ENCODE data around the gene SORCS2. TPM values are rescaled to one million over a fixed set of nuclear protein-coding genes. Genes with fewer than 3 reads are reported as not detected.

Gene SORCS2
- total and polyA plus RNA-seq, 2 of the 13 experiments (the other 11 are each of a cell fraction or from before 2014, with no cell fraction given), result 0.82 to 1.0 TPM

DNA sequence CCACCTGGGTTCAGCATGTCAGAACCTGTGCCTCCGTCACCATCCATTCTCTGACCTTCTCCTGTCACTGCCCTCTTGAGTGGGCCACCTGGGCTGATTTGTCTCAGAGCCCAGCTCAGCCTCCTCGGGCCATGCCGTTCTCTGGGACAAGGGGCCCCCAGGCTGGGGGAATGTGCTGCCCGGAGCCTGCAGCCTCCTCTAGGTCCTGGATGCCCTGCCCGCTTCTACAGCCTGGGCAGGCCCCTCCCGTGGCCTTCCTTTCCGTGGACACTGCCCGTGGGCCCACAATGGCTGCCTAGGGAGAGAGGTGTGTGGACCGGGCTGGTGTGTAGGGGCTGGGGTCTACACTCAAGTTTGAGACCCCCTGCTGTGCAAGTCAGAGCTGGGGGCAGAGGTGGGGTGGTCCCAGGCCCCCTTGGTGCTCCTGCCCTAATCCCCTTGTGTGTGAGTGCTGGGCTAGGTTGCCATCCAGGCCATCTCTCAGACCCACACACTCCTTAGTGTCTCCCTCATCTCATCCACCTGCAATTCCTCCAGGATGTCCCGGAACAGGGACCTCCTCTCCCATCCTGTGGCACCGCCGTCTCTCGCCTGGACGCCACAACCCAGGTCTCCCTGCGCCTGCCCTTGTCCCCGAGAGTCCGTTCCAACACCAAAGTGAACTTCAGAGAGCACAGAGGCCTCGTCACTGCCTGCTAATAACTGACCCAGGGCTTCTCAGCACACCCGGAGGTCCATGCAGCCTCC is 230.0 kb downstream of the SORCS2 start (continued):
- TF ChIP-seq, protein P1, sequence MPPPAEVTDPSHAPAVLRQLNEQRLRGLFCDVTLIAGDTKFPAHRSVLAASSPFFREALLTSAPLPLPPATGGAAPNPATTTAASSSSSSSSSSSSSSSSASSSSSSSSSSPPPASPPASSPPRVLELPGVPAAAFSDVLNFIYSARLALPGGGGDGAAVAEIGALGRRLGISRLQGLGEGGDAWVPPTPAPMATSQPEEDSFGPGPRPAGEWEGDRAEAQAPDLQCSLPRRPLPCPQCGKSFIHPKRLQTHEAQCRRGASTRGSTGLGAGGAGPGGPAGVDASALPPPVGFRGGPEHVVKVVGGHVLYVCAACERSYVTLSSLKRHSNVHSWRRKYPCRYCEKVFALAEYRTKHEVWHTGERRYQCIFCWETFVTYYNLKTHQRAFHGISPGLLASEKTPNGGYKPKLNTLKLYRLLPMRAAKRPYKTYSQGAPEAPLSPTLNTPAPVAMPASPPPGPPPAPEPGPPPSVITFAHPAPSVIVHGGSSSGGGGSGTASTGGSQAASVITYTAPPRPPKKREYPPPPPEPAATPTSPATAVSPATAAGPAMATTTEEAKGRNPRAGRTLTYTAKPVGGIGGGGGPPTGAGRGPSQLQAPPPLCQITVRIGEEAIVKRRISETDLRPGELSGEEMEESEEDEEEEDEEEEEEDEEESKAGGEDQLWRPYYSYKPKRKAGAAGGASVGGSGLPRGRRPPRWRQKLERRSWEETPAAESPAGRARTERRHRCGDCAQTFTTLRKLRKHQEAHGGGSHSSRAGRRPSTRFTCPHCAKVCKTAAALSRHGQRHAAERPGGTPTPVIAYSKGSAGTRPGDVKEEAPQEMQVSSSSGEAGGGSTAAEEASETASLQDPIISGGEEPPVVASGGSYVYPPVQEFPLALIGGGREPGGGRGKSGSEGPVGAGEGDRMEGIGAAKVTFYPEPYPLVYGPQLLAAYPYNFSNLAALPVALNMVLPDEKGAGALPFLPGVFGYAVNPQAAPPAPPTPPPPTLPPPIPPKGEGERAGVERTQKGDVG (CRISPR knock-in tag; IDR thresholded peaks at IDR 0.05; ENCODE audit: borderline replicate concordance), result no peak
- TF ChIP-seq, protein P2, sequence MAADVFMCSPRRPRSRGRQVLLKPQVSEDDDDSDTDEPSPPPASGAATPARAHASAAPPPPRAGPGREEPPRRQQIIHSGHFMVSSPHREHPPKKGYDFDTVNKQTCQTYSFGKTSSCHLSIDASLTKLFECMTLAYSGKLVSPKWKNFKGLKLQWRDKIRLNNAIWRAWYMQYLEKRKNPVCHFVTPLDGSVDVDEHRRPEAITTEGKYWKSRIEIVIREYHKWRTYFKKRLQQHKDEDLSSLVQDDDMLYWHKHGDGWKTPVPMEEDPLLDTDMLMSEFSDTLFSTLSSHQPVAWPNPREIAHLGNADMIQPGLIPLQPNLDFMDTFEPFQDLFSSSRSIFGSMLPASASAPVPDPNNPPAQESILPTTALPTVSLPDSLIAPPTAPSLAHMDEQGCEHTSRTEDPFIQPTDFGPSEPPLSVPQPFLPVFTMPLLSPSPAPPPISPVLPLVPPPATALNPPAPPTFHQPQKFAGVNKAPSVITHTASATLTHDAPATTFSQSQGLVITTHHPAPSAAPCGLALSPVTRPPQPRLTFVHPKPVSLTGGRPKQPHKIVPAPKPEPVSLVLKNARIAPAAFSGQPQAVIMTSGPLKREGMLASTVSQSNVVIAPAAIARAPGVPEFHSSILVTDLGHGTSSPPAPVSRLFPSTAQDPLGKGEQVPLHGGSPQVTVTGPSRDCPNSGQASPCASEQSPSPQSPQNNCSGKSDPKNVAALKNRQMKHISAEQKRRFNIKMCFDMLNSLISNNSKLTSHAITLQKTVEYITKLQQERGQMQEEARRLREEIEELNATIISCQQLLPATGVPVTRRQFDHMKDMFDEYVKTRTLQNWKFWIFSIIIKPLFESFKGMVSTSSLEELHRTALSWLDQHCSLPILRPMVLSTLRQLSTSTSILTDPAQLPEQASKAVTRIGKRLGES (CRISPR knock-in tag; IDR thresholded peaks at IDR 0.05; ENCODE audit: borderline replicate concordance), result no peak

DNA sequence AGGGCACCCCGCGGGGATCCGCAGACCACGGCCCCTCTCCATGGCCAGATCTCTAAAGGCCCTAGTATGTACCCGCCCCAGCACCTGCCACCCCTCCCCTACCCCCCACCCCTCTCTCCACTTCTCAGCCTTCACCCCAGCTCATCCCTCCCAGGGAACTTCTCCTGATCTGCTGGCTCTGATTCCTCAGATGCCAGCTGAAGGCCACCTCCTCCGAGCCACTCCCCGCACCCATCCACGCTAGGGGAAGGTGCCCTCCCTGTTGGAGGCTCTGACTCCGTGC is 230.5 kb downstream of the SORCS2 start:
- POLR2A ChIA-PET, result no interaction called here

More for the DNA sequence above, 230.5 kb downstream of the SORCS2 start:
- Histone ChIP-seq H2AFZ (ENCODE audit: low read length) (no peak overlapping the region), H3K79me2 (ENCODE audit: insufficient read depth, low read length) (no peaks in the 10 kb centered on the region), H3K4me1 (ENCODE audit: insufficient read depth, low read length) (peaks cover 9% of the 10 kb centered on the region), H3K36me3 (replicated peaks in 1 of 2; ENCODE audit: control insufficient read depth in 1 of 2, insufficient read depth in 2 of 2, low read length in 2 of 2) (no peaks in the 10 kb centered on the region), H3K9me3 (ENCODE audit: low read length) (no peaks in the 10 kb centered on the region), H3K4me2 (ENCODE audit: low read depth, low read length) (no peak overlapping the region), H4K20me1 (ENCODE audit: insufficient read depth, low read length) (no peaks in the 10 kb centered on the region), H3K9ac (ENCODE audit: insufficient read depth, low read depth, low read length) (no peak overlapping the region), H3K4me3 (replicated peaks in 1 of 3; ENCODE audit: insufficient read depth in 1 of 3, low read depth in 2 of 3, low read length in 3 of 3) (no peak overlapping the region), H3K27ac (ENCODE audit: extremely low read length, insufficient read depth, low read length) (no peak overlapping the region), H3K27me3 (ENCODE audit: control insufficient read depth in 1 of 2, insufficient read depth in 2 of 2, low read length in 2 of 2) (peaks cover 10 to 28% of the 10 kb centered on the region in 2 experiments; a peak in 4 of 5 replicates)
- TF ChIP-seq CENPT (CRISPR knock-in tag; IDR thresholded peaks at IDR 0.05; ENCODE audit: low read depth) (no peak), PCBP2 (optimal IDR thresholded peaks at IDR 0.05; ENCODE audit: low read depth, low read length, poor library complexity, severe bottlenecking) (no peak), ZNF556 (CRISPR knock-in tag; IDR thresholded peaks at IDR 0.05; ENCODE audit: borderline replicate concordance) (no peak), ZNF549 (CRISPR knock-in tag; IDR thresholded peaks at IDR 0.05) (no peak), SALL1 (CRISPR knock-in tag; IDR thresholded peaks at IDR 0.05) (no peak), ZNF850 (CRISPR knock-in tag; conservative IDR thresholded peaks at IDR 0.05) (no peak), FOXO1 (CRISPR knock-in tag; IDR thresholded peaks at IDR 0.05) (no peak), ZNF530 (CRISPR knock-in tag; IDR thresholded peaks at IDR 0.05; ENCODE audit: low read depth) (no peak), ZNF598 (CRISPR knock-in tag; IDR thresholded peaks at IDR 0.05; ENCODE audit: borderline replicate concordance) (no peak)
- TF ChIP-seq, protein P3, sequence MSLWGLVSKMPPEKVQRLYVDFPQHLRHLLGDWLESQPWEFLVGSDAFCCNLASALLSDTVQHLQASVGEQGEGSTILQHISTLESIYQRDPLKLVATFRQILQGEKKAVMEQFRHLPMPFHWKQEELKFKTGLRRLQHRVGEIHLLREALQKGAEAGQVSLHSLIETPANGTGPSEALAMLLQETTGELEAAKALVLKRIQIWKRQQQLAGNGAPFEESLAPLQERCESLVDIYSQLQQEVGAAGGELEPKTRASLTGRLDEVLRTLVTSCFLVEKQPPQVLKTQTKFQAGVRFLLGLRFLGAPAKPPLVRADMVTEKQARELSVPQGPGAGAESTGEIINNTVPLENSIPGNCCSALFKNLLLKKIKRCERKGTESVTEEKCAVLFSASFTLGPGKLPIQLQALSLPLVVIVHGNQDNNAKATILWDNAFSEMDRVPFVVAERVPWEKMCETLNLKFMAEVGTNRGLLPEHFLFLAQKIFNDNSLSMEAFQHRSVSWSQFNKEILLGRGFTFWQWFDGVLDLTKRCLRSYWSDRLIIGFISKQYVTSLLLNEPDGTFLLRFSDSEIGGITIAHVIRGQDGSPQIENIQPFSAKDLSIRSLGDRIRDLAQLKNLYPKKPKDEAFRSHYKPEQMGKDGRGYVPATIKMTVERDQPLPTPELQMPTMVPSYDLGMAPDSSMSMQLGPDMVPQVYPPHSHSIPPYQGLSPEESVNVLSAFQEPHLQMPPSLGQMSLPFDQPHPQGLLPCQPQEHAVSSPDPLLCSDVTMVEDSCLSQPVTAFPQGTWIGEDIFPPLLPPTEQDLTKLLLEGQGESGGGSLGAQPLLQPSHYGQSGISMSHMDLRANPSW (CRISPR knock-in tag; IDR thresholded peaks at IDR 0.05; ENCODE audit: borderline replicate concordance), result no peak
- DNase-seq (ENCODE audit: low spot score) (no peak), ATAC-seq (no peak), FAIRE-seq (no peak)
- in situ Hi-C loops (cut with HindIII; ENCODE audit: extremely low pct_ligation_motif_present, low pct_unique_long_range_greater_than_20kb) (no loop called here), intact Hi-C loops (cut with micrococcal nuclease; ENCODE audit: unreplicated experiment) (no loop called here)
- 61% methylated on average over 9 of the region's 9 CpGs for WGBS (ENCODE audit: low lambda C conversion rate)
- no TSS peak for BruUV-seq (replicated peaks)
- CTCF ChIA-PET (ENCODE audit: low intra/inter-chr PET ratio, low total read pairs), result no interaction called here
